ENCODE results near the gene INVS.

- TF ChIP-seq CTCF (IDR thresholded peaks at IDR 0.05) (no peak), POLR2A (IDR thresholded peaks at IDR 0.05) (no peak)
These were observed 7.0 kb upstream of the INVS start for GRCh38 chr9:100092066-100092465.

Data from testis (tissue), 2 donors.